SK-N-MC (cell line): Measurements from ENCODE around the gene DFFB.
"Not testable (repeated sequence)": the region's sequence is repeated elsewhere in the genome, so short reads cannot be mapped to it uniquely, and the experiment has no call there.

ENCODE experiments used
- EZH2 ChIP-seq: fragments of 200-600 bp; sonication (generic); IDR thresholded peaks from one replicate; pipeline ENCODE4 v1.6.1; 2017; ENCODE audit warnings: antibody characterized with exemption
- POLR2AphosphoS5 ChIP-seq: IDR thresholded peaks from 2 replicates; pipeline ENCODE4 v1.6.1; 2012; ENCODE audit warnings: mild to moderate bottlenecking, low read depth, low read length, borderline replicate concordance

GRCh38 chr1:3810149-3810761 lies 47.0 kb upstream of the DFFB start:
- not testable (repeated sequence) for TF ChIP-seq POLR2AphosphoS5, EZH2
